IPS-18a (cell line): ENCODE measurements around the gene SUSD1.

Experiments used
- H3K27ac ChIP-seq: one replicate; pipeline ENCODE4 v1.5.1; 2013; ENCODE audit warnings: low read length
- H3K27me3 ChIP-seq: one replicate; pipeline ENCODE4 v1.6.1; 2013; ENCODE audit warnings: mild to moderate bottlenecking, low read length; ENCODE audit not compliant: control insufficient read depth, insufficient read depth
- H3K36me3 ChIP-seq: one replicate; pipeline ENCODE4 v1.6.1; 2013; ENCODE audit warnings: low read depth, low read length; ENCODE audit not compliant: control insufficient read depth
- H3K4me1 ChIP-seq: one replicate; pipeline ENCODE4 v1.6.1; 2013; ENCODE audit warnings: low read depth, low read length; ENCODE audit not compliant: control insufficient read depth
- H3K4me3 ChIP-seq: one replicate; pipeline ENCODE4 v1.5.1; 2013; ENCODE audit warnings: low read length
- H3K9ac ChIP-seq: one replicate; pipeline ENCODE4 v1.6.1; 2013; ENCODE audit warnings: mild to moderate bottlenecking, low read length, moderate library complexity
- H3K9me3 ChIP-seq: one replicate; pipeline ENCODE4 v1.6.1; 2013; ENCODE audit warnings: low read depth, low read length; ENCODE audit not compliant: control insufficient read depth

The SUSD1 gene

DNA sequence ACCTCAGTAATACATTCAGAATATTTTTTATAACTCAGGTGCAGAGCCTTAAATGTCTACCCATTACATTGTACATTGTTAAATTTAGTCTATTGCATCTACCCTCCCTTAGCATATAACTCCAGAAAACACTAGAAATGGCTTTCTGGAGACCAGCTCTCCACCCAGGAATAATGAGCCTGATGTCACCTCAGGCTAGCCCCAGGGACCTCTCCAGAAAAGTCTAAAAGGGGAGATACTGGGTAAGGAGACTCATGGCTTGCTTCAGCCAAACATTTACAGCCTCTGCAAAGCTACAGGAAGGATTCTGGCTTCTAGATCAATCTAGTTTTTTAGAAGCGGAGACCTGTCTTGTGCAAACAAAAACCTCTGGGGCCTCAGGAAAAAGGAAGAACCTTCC is 13.8 kb upstream of the SUSD1 start:
- H3K4me1 ChIP-seq, result peaks cover 8% of the 10 kb centered on the region
- no peak overlapping the region for H3K27ac ChIP-seq

DNA sequence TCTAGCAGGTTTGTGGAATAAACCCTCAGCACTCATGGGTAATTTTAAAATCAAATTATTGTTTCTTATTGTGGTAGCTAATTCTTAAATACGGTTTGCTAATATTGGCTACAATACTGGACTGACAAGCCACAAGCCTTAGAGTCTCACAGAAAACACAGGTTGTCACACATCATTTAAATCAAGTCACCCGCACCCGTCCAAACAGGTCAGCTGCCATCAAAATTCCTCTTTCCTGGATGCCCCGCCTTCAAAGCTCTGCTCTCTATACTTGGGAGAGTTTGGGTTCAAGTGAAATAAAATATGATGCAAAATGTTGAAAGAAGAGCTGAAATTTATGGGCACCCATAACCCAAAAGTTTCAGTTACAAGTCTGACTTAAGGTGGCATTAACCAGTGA is 12.3 kb upstream of the SUSD1 start:
- Histone ChIP-seq H3K4me1 (no peaks in the 10 kb centered on the region), H3K9ac (no peak overlapping the region), H3K36me3 (no peaks in the 10 kb centered on the region), H3K27me3 (no peaks in the 10 kb centered on the region), H3K9me3 (no peaks in the 10 kb centered on the region), H3K27ac (no peak overlapping the region), H3K4me3 (no peak overlapping the region)

More for the DNA sequence above, 13.8 kb upstream of the SUSD1 start:
- Histone ChIP-seq H3K36me3 (no peaks in the 10 kb centered on the region), H3K9me3 (no peaks in the 10 kb centered on the region), H3K4me3 (no peak overlapping the region), H3K27me3 (no peaks in the 10 kb centered on the region), H3K9ac (no peak overlapping the region)

DNA sequence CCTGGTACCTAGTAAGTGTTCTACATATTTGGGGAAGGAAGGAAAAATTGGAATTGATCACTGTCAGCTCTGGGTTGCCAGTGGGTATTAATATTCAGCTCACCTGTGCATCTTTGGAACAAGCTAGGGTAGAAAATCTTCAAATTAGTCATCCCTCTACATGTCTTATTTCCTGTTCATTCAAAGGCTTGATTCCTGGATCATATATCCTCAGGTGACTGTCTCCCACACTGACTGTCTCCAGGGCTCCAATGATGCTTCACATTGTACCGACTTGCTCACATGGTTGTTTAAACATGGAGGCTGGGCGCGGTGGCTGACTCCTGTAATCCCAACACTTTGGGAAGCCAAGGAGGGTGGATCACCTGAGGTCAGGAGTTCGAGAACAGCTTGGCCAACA is 11.6 kb upstream of the SUSD1 start:
- H3K36me3 ChIP-seq, result no peaks in the 10 kb centered on the region

DNA sequence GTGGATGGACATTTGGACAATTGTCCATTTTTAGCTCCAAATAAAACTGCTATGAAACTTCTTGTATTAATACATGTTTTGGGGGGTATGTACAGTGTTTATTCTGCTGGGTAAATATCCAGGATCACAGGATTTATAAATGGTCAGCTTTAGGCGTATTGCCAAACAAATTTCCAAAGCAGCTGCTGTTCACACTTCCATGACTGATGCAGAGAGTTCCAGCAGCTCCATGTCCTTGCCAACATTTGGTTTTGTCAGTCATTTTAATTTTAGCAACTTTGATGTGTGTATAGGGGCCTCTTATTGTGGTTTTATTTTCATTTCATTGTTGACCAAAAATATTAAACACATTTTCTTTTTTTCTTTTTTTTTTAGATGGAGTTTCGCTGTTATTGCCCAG is 9.8 kb upstream of the SUSD1 start:
- Histone ChIP-seq H3K27me3 (no peaks in the 10 kb centered on the region), H3K4me3 (no peak overlapping the region), H3K4me1 (no peaks in the 10 kb centered on the region), H3K27ac (no peak overlapping the region), H3K9ac (no peak overlapping the region), H3K36me3 (no peaks in the 10 kb centered on the region), H3K9me3 (no peaks in the 10 kb centered on the region)

More for the DNA sequence above, 11.6 kb upstream of the SUSD1 start:
- Histone ChIP-seq H3K4me3 (no peak overlapping the region), H3K4me1 (no peaks in the 10 kb centered on the region), H3K9me3 (no peaks in the 10 kb centered on the region), H3K27me3 (no peaks in the 10 kb centered on the region), H3K9ac (no peak overlapping the region), H3K27ac (no peak overlapping the region)

DNA sequence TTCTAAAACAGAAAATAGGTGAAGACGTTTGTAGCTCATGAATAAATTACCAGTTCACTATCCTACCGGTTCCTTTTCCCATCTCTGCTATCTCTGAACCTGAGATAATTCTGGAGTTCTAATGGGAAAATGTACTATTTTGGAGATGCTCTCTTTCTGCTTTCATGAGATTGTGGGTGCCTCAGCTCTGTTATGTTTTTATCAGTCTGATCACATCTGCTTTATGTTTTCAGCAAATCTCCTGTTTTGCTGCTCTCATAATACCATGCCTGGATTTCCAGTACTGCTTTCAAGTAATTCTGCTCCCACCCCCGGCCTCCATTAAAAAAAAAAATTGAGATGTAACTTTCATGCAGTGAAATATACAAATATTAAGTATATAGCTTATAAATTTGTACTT is 9.1 kb upstream of the SUSD1 start:
- no peak overlapping the region for H3K9ac ChIP-seq
- no peaks in the 10 kb centered on the region for H3K27me3 ChIP-seq
- H3K9me3 ChIP-seq, result no peaks in the 10 kb centered on the region
- no peaks in the 10 kb centered on the region for H3K36me3 ChIP-seq
- H3K4me3 ChIP-seq, result no peak overlapping the region
- H3K27ac ChIP-seq, result no peak overlapping the region
- H3K4me1 ChIP-seq, result no peaks in the 10 kb centered on the region

DNA sequence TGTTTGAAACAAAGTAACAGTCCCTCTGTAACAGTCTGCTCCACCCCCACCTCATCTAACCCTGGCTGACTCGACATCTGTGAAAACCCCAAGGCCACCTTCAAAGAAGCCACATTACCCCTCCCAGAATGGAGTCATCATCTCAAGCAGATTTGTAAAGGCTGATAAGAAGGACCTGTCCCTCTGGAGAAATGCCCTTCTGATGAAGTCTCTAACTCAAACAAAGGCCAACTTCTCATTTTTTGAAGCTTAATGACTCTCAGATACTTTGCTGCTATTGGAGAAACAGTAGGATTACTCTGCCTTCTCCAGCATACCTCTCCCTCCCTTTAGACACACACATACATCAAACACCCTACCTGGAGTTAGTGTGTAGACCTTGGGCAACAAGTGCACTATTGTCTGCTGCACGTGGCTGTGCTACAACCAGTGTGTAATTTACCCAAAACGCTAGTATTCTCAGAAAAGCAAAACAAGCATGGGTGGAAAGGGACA is 5.3 kb upstream of the SUSD1 start:
- Histone ChIP-seq H3K27ac (no peak overlapping the region), H3K9me3 (no peaks in the 10 kb centered on the region), H3K27me3 (peaks cover 18% of the 10 kb centered on the region), H3K4me3 (no peak overlapping the region), H3K4me1 (no peaks in the 10 kb centered on the region), H3K36me3 (no peaks in the 10 kb centered on the region), H3K9ac (no peak overlapping the region)

DNA sequence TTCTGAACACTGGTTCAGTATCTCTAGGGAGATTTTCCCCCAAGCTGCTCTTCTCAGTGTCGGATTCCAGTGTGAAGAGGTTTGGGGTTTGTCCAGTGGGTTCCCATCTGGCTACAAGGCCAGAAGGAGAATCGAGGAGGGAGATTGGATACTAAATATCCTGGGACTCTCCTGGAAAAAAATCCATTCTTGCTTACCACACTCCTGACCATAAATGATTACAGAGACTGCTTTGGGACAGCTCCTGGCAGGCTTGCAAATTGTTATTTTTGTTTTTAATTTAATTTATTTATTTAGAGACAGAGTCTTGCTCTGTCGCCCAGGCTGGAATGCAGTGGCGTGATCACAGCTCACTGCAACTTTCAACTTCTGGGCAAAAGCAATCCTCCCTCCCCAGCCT is 4.7 kb upstream of the SUSD1 start:
- H3K4me3 ChIP-seq, result no peak overlapping the region
- H3K4me1 ChIP-seq, result no peaks in the 10 kb centered on the region
- no peak overlapping the region for H3K9ac ChIP-seq
- no peak overlapping the region for H3K27ac ChIP-seq
- peaks cover 21% of the 10 kb centered on the region for H3K27me3 ChIP-seq
- no peaks in the 10 kb centered on the region for H3K9me3 ChIP-seq
- no peaks in the 10 kb centered on the region for H3K36me3 ChIP-seq

DNA sequence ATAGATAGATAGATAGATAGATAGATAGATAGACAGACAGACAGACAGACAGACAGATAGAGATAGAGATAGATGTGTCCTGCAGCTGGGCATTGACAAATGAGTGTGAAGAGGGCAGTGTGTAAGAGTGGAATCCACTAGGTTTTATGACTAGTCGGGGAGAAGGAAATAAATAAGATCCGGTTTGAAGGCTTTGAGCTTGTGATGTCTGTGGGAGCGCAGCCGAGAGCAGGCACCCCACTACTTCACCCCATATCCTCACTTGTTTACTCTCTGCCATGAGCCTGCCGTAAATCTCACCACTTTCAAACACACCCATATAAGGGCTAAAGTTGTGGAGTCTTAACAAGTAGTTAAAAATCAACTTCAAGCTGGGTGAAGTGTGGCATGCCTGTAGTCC is 1.4 kb upstream of the SUSD1 start:
- H3K27me3 ChIP-seq, result peaks cover 34% of the 10 kb centered on the region
- H3K9ac ChIP-seq, result no peak overlapping the region
- H3K36me3 ChIP-seq, result no peaks in the 10 kb centered on the region
- no peak overlapping the region for H3K4me3 ChIP-seq
- no peak overlapping the region for H3K27ac ChIP-seq
- H3K4me1 ChIP-seq, result no peaks in the 10 kb centered on the region
- no peaks in the 10 kb centered on the region for H3K9me3 ChIP-seq

DNA sequence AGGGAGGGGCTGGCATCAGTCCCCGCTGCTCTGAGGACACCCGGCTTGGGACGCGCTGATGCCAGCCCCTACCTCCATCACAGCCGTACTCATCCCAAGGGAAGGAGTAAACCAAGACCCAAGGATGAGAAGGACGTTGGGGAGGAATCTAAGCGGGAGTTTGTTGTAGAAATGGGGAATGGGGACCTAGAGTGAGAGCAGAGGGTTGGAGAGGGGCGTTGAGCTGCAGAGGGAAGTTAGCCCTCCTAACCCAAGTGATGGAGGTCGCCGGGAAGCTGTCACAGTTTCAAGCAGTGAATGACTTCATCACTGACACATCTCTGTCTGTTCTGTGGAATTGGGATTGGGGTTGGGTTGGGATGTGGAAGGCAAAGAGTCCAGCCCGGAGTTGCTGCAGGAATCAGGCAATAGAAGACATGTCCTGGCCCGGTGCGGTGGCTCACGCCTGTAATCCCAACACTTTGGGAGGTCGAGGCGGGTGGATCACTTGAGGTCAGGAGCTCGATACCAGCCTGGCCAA is 759 bp upstream of the SUSD1 start:
- Histone ChIP-seq H3K9me3 (no peaks in the 10 kb centered on the region), H3K4me1 (no peaks in the 10 kb centered on the region), H3K27me3 (peaks cover 34% of the 10 kb centered on the region), H3K36me3 (no peaks in the 10 kb centered on the region), H3K27ac (no peak overlapping the region), H3K9ac (no peak overlapping the region), H3K4me3 (peak overlapping the region; percentile 75)

DNA sequence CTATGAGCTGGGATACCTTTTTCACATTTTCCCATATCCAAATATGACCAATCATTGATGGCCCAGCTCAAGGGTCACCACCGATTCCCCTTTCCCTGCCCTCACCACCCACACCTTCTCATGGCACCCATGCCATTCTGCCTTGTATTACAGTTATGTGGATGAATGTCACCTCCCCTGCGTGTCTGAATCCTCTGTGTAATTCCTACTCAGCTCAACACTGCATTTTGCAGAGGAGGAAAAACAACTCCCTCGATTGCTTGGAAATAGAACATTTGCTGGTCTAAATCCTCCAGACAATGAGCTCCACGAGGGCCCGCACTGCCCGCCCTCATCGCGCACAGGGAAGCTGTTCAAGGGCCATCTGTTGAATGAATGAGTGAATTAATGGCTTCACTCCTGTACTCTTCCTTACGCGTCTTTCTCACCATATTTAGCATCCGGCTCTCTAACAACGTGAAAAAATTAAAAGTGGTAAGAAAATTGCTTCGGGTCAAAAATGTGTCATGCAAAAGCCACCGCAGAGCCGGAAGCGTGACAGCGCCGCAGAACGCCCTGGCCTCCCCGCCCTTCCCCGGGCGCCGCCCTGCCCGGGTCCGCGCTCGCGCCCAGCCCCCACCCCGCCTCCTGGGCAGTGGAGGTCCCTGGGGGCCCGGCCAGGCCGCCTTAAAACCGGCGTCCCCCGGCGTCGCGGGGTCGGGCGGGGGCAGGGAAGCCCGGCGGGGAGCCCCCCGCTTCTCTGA is 704 bp downstream of the SUSD1 start:
- no peaks in the 10 kb centered on the region for H3K9me3 ChIP-seq
- H3K36me3 ChIP-seq, result no peaks in the 10 kb centered on the region
- H3K27ac ChIP-seq, result no peak overlapping the region
- H3K4me1 ChIP-seq, result peaks cover 4% of the 10 kb centered on the region
- no peak overlapping the region for H3K9ac ChIP-seq
- peaks cover 34% of the 10 kb centered on the region for H3K27me3 ChIP-seq
- peak overlapping the region; percentile 42 for H3K4me3 ChIP-seq

DNA sequence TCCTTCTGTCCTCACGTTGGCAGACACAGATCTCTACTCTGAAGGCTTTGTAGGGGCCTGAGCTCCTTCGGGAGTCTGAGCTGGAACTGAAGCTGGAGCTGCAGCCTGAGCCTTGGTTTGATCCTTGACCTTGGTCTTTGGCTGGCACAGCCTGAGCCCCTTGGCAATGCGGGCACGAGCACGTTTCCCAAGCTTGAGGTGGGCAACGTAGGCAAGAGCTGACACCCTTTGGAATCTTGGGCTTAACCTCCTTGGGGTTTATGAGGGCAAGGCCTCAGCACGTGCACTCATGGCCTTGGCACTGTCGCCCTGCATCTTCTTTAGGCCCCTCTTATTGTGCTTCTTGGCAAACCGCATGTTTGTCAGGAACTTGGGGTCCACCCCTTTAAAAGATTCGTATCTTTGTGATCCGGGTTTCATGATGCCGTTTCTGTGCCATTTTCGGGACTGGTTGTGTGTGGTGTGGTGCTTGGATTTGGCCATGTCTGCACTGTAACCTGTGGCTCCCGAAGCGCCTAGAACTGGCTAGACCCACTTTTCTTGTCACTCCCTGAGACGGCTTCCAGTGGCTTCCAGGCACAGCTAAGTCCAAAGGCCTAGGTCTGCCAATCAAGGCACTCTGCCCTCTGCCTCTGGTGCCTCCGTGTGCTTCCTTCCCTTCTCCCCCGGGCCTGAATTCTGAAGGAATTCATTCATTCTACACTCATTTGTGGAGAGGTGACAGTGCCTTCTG is 1.4 kb downstream of the SUSD1 start:
- no peaks in the 10 kb centered on the region for H3K9me3 ChIP-seq
- H3K27ac ChIP-seq, result no peak overlapping the region
- peaks cover 4% of the 10 kb centered on the region for H3K4me1 ChIP-seq
- H3K4me3 ChIP-seq, result no peak overlapping the region
- peaks cover 34% of the 10 kb centered on the region for H3K27me3 ChIP-seq
- no peak overlapping the region for H3K9ac ChIP-seq
- H3K36me3 ChIP-seq, result no peaks in the 10 kb centered on the region
